Dermis blood vessel endothelial cell (primary cell): ENCODE results near the gene GSTT2B. TPM values are rescaled to one million over a fixed set of nuclear protein-coding genes. Genes with fewer than 3 reads are reported as not detected.
"Not testable (repeated sequence)": the region's sequence is repeated elsewhere in the genome, so short reads cannot be mapped to it uniquely, and the experiment has no call there.

Experiments
- DNase-seq: peaks from one replicate; pipeline ENCODE4 v3.0.0; 2010
- total RNA-seq: library from RNA; depleted of rRNA; stranded (reverse); fragments of >200 nt; gene quantifications from 2 replicates; pipeline ENCODE4 v1.2.3, GENCODE V29; 2014

Gene GSTT2B, protein sequence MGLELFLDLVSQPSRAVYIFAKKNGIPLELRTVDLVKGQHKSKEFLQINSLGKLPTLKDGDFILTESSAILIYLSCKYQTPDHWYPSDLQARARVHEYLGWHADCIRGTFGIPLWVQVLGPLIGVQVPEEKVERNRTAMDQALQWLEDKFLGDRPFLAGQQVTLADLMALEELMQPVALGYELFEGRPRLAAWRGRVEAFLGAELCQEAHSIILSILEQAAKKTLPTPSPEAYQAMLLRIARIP
- 1.4 and 11.1 TPM in 2 replicates for total RNA-seq

DNA sequence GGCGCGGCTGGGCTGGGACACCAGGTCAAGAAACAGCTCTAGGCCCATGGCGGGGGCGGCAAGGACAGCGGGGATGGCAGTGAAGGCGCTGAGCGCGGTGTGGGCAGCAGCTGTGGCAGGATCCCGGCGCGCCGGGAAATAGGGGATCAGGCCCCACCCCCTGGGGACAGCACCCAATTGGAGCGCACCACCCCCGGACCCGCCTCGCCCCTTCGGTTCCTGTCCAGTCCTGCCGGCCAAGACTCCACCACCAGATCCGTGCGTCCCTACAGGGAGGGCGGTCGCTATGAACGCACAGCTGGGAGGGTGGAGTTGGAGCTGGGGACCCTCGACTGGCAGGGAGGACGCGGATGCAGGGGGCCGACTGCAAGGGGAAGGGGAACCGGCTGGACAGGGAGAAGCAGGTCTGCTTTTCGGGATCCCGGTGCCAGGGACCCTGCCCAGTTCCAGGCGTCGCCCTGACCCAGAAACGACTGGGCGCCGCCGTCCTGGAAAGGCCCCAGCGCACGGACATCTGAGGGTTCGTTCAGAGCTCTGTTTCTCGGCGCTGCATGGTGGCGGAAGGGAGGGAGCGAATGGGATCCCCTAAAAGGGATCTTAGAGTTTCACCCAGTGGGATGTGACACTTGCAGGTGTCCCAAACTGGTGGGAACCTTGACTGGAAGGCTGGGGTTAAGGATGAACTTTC lies at the start of gene GSTT2B:
Gene GSTT2B, minus strand, starts transcription at position 112 of the 688 bp plus-strand sequence. Its CDS starts 64 bp downstream, at position 48.
- DNase-seq = not testable (repeated sequence)

DNA sequence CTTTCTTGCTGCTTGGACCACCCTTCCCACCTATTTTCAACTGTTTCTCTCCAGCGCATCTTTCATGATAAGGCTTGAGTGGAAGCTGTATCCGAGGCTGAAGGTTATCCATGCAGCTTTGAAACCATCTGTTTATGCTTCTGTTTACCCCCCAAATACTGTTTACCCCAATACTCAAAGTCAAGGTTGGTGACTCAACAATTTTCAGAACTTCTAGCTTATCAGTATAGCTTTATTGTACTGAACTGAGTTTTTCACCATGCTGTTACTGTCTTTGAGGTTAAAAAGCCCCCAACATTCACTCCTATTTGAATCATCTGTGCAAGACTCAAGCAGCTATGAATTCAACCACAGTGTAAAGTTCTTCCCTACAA lies 49.0 kb upstream of the GSTT2B start:
- no peak for DNase-seq

DNA sequence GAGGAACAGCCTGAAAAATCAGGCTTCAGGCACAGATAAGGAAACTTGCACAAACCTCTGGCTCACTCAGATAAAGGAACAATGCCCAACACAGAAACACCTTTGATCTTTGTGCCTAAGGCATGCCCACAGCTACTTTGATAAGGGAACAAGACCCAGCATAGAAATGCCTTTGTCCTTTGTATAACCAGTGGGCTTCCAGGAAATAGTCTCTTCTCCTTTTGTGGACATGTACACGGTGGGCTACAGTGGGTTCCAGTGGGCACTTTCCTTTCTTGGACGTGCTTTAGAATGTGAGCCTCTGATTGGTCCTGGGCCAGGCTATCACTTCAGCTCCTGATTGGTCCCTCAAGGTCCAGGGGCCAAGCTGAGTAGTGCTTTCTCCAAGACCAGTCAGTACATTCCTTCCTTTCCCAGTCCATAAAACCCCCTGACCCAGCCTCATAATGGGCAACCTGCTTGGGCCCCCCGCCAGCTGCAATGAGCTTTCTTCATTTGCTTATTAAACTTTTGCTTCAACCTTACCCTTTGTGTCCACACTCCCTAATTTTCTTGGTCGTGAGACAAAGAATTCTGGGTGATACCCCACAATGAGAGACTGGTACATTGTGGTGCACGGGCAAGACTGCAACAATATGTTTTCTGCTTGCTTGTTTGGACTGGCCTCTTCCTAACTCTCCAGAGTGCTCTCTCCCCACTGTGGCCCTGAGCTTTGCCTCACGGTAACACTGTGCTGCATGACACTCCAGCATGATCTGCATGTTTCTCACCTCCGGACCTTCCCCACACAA lies 48.4 kb upstream of the GSTT2B start:
- no peak for DNase-seq

DNA sequence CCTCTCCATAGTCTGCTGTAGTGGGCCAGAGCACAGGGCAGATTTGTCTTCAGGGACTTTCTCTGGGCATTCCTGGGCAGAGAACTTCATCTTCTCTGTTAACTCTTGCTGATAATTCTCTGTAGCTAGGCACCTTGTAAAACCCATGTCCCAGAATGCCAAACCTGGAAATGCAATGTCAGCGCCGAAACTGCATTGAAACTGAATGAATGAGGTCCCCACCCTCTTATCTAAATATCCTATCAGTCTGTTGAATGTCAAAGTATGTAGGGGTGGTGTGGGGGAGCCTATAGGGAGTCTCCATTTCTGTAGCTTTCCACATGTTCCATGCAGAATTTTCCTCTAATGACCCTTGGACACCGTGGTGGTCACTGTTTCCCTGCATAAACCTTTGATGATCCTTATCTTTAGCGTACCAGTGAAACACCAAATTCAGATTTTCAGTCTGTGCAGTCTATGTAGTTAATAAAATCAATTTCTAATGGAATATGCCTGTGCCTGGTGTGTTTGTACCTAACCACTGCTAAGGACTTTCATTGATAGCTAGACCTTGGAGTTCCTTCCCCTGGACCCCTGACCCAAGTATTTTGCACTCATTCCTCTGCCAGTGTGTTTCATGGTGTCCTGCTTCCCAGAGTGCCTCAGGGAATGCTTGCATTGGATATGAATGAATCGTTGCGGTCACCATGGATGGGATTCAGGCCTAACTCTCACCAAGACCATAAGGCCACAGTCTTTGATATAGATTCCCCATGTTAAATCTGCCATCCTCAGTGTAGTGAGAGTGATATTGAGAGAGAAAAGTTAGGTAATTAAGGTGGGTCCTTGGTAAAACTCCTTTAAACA lies 47.6 kb upstream of the GSTT2B start:
- no peak for DNase-seq

DNA sequence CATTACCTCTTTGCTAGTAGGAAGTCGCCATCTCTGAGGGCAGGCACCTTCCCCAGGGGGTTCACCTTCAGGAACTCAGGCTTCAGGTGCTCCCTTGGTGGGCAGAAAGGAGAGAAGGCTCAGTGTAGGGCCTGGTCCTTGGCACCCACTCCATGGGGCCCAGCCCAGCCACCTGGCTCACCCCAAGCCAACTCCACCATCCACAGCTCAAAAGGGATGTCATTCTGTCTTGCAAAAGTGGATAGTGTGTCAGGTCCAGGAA lies 47.0 kb upstream of the GSTT2B start:
- no peak for DNase-seq

DNA sequence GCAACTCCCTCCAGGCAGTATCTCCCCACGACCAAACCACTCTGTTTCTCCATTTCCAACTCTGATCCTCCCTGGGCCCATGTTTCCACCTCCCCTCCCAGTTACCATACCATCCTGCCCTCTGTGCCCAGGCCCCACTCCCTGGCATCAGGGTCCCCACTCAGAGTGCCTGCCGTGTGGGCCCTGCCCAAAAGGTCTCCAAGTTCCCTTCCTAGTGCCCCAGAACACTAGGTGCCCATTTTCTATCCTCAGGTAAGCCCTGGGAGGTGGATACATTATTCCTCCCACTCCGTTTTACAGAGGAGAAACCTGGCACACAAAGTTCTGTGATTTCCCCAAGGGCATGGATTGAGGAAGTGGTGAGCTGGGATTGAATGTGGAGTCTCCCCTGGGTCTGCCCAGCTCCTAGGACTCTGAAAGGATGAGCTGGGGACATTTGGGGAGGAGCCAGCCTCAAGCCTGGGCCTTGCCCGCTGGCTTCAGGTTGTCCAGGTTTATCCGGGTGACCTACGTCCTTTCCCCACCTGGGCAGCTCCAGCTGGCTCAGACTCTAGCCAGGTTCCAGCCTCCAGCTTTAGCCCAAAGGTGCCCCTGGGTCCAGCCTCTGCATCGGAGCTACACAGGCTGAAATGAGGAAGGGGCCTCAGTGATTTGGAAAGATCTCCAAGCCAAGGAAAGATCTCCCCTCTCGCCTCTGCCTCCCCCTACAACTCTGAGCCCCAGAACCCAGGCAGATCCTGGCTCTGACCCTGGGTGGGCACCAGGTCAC lies 46.4 kb upstream of the GSTT2B start:
- no peak for DNase-seq

DNA sequence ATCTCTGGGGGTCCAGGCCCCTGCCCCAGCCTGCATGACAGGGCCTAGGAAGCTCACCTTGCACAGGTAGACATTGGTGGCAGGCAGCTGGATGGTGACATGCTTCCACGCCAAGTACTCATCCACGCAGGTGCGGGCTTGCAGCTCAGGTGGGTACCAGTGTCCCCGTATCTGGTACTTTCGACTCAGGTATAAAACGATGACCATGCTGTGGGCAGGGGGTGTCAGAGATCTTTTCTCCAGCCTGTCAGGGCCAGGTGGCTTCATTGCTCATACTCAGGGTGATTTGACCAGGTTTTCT lies 45.9 kb upstream of the GSTT2B start:
- no peak for DNase-seq

DNA sequence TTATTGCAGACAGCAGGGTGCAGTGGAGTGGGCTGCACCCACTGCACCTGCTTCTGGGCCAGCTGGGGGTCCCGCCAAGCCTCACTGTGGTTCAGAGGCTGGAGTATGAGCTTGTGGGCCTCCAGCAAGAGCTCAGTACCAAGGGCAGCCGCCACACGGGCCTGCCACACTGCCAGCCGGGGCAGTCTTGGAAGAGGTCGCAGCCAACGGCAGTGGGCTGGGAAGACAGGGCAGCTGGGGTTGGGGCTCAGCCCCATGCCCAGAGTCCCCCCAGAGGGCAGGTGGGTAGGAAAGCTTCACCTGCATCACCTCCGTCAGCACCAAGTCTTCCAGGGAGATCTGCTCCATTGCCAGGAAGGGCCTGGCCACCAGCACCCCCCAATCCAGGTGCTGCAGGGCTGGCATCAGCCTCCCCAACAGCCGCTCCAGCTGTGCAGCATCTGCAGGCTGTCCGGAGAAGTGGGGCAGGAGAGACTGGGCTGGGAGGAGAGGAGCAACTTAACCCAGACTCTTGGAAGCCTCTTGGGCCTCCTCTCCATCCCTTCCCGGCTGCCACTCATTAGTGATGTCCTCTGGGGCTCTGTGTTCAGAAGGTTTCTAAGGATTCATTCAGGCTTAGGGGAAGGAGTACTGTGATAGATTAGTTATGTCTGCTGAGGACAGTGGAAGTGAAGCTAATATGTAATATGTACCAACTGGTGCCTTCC lies 45.4 kb upstream of the GSTT2B start:
- DNase-seq = no peak

DNA sequence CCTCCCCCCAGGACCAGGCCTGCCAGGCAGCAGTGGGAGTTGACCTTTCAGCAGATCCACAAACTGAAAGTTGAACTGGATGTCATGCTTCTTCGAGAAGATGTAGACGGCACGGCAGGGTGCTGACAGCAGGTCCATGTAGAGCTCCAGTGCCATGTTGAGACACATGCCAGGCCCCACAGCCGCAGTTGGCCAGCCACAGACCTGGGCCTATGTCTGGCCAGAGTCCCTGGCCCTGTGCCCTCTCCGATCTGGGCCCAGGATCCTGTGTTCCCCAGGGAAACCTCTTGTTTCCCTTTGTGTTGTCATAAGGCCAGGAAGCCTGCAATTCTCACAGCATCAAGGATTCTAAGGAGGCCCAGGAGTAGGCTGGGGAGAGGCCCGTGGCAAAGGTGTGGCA lies 44.2 kb upstream of the GSTT2B start, which contains the start of gene GSTT4:
Gene GSTT4, minus strand, starts transcription at position 253 of the 400 bp plus-strand sequence. Its CDS starts 97 bp downstream, at position 156.
- DNase-seq = no peak

DNA sequence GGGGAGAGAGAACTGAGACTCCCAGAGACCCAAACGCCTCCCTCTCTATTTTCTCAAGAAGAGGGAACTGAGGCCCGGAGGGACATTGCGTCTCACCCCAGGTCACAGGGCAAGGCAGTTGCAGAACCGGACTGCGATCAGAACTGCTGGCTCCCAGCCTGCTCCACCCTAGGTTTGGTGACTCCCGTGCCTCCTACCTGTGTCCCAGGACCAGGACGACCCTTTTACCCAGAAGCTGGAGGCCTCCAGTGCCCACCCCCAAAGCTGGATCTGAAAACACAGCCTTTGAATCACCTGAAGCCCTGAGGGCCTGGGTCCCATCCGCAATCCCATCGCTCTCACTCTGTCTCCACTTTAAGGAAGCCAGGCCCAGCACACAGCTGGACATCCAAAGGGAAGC lies 42.9 kb upstream of the GSTT2B start:
- no peak for DNase-seq

DNA sequence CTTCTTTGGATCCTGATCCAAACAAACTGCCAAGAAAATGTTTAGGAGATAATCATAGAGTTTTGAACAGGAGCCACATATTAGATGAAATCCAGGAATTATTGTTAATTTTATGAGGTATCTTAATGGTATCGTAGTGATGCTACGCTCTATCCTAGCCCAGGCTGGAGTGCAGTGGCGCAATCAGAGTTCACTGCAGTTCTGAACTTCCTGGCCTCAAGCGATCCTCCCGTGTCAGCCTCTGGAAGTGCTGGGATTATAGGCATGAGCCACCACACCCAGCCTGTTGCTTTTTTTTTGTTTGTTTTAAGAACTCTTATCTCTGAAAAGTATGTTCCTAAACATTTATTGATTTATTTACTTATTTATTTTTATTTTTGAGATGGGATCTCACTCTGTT lies 41.9 kb upstream of the GSTT2B start:
- DNase-seq = no peak

DNA sequence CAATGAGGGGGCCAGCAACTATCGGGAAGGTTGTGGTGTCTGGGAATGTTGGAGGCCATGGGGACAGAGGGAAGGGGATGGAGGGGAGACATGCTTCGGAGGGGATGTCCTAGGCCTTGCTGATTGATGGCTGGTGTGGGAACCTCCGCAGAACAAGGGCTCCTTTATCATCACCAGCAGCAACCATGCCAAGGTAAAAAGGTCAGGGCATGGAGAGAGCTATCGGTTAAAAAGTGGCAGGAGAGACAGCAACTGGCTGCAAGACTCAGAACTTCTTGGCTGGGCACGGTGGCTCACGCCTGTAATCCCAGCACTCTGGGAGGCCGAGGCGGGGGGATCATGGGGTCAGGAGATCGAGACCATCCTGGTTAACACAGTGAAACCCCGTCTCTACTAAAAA lies 41.3 kb upstream of the GSTT2B start:
- DNase-seq = no peak

DNA sequence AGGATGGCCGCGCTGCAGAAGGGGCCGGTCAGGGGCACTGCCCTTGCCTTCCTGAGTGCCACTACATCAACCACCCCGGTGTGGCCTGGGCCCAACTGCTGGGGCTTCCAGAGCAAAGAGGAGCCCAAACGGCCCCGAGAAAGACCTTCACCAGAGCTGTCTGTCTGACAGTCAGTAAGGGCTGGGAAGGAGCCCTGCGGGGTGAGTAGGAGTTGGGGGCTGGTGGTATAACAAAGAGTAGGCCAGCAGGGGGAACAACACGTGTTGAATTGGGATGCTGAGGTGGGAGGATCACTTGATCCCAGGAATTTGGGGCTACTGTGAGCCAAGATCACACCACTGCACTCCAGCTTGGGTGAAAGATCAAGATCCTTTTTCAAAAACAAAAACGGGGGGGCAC lies 40.3 kb upstream of the GSTT2B start:
- no peak for DNase-seq

DNA sequence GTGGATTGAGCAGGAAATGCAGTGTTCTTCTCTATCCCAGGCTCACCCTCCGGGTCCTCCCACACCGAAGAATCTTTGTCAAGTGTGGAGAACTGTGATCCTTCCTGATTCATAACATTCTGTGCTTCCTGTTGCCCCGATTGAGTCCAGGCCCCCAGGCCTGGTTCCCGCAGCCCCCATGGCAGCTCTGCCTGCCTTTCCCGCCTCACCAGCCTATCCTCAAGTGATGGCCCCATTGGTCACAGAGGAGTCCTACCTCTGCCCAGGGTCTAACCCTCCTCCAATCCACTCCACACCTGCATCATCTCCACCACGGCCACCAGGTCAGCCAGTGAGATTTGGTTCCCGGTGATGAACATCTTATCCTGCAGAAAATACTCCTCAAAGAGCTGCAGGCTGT lies 38.8 kb upstream of the GSTT2B start:
- DNase-seq = not testable (repeated sequence)

DNA sequence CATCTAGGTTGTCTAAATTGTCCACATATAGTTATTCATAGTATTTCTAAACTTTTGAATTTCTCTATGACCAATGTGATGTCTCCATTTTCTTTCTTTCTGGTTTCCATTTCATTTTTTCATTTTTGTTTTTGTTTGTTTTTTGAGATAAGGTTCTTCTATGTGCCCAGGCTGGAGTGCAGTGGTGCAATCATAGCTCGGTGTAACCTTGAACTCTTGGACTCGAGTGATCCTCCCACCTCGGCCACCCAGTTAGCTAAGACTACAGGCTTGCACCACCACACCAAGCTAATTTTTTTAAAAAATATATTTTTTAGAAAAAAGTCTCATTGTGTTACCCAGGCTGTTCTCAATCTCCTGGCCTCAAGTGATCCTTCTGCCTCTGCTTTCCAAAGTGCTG lies 36.1 kb upstream of the GSTT2B start:
- DNase-seq = no peak

DNA sequence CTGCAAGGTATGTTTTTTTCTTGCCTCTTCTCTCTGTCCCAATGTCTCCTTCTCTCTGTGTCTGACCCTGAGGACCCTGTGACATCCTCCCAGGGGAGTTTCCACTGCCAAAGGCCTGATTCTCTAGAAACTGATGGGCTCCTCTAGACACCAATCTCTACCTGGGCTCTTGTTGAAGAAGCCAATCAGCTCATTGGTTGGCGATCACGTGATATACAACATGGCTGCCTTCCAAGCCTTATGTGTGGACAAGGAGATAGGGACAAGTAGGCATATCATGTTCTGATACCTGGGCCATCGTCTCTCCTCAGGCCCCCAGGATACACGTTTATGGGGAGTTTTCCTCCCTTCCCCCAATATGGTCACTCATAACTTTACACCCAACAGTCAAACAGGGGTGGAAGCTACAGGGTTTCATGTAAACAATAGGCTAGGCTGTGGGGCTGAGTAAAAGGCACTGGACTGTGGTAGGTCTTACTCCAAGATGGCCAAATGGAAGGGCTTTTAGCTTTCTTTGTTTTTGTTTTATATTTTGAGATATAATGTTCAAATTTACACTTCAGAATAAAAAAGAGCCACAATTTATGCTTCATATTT lies 32.7 kb upstream of the GSTT2B start:
- DNase-seq = not testable (repeated sequence)

DNA sequence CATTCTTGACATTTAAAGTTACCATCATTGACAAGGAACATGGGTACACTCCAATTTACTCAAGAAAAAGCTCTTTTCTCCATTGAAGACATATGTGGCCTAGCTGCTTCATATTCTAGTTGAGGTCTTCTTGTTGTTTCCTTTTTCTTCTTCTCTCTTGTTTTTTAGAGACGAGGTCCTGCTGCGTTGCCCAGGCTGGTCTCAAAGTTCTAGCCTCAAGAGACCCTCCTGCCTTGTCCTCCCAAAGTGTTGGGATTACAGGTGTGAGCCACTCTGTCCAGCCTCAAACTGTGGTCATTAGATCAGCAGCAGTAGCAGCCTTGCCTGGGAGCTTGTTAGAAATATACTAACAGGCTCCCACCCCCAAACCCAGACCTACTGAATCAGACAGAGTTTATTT lies 32.1 kb upstream of the GSTT2B start:
- DNase-seq = not testable (repeated sequence)

DNA sequence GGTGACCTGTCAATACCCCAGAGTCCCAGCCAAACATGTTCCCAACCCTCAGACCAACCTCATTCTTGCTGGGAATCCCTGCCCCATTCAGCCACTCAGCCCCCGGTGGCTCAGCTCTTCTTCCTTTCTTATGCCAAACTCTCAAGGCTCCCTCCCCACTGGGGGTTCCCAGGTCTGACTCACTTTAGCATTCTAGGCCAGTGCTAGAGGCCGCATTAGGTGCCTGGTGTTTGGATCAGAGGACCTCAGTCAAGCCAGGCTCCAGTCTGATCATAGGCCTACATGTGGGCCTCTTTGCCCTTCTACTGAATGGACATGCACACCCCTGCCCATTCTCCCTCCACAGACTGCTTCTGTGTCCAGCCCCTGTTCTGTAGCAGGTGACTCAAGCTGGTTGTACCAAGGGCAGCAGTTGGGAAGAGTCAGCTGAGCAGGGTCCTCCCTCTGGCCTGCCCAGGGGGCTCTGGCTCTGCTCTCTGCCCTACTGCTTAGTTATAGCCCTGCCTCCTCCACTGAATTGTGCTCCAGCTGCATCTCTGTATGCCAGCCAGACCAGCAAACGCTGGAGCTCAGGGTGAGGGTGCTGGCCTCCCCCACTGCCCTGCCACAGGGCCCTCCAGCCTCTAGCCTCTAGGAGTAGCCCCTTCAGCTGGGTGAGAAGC lies 28.7 kb upstream of the GSTT2B start:
- not testable (repeated sequence) for DNase-seq

DNA sequence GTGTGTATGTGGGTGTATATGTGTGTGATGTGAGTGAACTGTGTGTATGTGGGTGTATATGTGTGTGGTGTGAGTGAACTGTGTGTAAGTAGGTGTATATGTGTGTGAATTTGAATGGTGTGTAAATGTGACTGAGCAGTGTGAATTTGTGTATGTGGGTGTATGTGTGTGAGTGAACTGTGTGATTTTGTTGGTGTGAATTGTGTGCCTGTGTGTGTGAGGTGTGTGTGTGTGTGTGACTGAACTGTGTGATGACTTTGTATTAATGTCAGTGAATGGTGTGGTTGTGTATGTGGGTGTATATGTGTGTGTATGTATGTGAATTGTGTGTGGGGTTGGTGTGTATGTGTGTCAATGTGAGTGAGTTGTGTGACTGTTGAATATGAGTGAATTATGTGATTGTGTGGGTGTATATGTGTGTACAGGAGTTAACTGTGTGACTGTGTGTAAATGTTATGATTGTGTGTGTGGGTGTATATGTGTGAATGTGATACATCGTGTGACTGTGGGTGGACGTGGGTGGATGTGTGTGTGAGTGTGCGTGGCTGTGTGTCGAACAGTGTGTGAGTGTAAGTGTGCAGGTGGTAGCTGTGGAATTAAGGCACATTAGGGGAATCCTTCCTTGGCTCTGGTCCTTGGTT lies 25.7 kb upstream of the GSTT2B start:
- DNase-seq = not testable (repeated sequence)

DNA sequence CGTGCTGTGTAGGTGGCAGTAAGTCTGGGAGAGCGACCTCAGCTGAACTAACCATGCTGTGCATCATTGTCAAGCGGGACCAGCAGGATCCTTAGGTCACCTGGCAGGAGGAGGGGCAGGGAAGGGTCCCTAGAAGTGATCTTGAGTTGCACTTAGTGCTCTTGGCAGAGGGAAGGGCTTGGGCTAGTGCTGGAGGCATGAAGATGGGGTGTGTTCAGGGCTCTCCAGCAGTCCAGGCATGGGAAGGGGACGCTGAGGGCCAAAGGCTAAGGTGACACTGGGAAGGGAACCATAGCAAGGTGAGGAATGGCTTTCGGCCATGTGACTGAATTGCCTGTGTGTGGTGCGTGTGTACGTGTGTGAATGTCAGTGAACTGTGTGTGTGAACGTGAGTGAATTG lies 25.1 kb upstream of the GSTT2B start:
- not testable (repeated sequence) for DNase-seq
